Activated naive CD4-positive, alpha-beta T cell treated with anti-CD3 and anti-CD28 coated beads, Interleukin-2, amount 10 ng/mL, durations not matched to agents 7 days and 5 days (primary cell): ENCODE measurements around the gene EYA2.

Experiments
- CTCF ChIA-PET: fragments of 350-600 bp; sonication (Branson Sonifier 250); formaldehyde crosslinking; loops from one replicate; lab custom pipeline; 2021; ENCODE audit warnings: antibody characterized with exemption; lab: Charles Lee
- DNase-seq: peaks from one replicate; pipeline ENCODE4 v3.0.0-alpha.2; 2020
- H3K27ac Mint-ChIP-seq: one replicate; pipeline ENCODE4 v1.8.0; 2021; ENCODE audit warnings: mild to moderate bottlenecking, moderate library complexity, mixed read lengths
- H3K27me3 Mint-ChIP-seq: one replicate; pipeline ENCODE4 v1.8.0; 2021; ENCODE audit warnings: mild to moderate bottlenecking, mixed read lengths
- H3K36me3 Mint-ChIP-seq: one replicate; pipeline ENCODE4 v1.8.0; 2021; ENCODE audit warnings: mixed read lengths
- H3K4me1 Mint-ChIP-seq: one replicate; pipeline ENCODE4 v1.8.0; 2021; ENCODE audit warnings: mixed read lengths
- H3K4me3 Mint-ChIP-seq: one replicate; pipeline ENCODE4 v1.8.0; 2021; ENCODE audit warnings: mild to moderate bottlenecking, moderate library complexity, mixed read lengths
- H3K9me3 Mint-ChIP-seq: one replicate; pipeline ENCODE4 v1.8.0; 2021; ENCODE audit warnings: mixed read lengths

Gene EYA2

DNA sequence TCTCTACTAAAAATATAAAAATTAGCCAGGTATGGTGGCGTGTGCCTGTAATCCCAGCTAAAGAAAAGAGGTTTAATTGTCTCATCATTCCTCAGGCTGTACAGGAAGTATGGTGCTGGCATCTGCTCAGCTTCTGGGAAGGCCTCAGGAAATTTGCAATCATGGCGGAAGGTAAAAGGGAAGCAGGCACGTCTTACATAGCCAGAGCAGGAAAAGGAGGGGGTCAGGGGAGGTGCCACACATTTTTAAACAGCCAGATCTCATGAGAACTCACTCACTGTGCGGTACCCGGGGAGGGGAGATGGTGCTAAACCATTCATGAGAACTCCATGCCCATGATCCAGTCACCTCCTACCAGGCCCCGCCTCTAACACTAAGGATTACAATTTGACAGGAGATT, 191.7 kb downstream of the EYA2 start:
- no peak overlapping the region for H3K4me3 Mint-ChIP-seq
- DNase-seq: no peak
- CTCF ChIA-PET: no interaction called here
- no peak overlapping the region for H3K27ac Mint-ChIP-seq
- H3K4me1 Mint-ChIP-seq: no peaks in the 10 kb centered on the region
- H3K9me3 Mint-ChIP-seq: no peaks in the 10 kb centered on the region
- no peaks in the 10 kb centered on the region for H3K36me3 Mint-ChIP-seq
- H3K27me3 Mint-ChIP-seq: no peaks in the 10 kb centered on the region

DNA sequence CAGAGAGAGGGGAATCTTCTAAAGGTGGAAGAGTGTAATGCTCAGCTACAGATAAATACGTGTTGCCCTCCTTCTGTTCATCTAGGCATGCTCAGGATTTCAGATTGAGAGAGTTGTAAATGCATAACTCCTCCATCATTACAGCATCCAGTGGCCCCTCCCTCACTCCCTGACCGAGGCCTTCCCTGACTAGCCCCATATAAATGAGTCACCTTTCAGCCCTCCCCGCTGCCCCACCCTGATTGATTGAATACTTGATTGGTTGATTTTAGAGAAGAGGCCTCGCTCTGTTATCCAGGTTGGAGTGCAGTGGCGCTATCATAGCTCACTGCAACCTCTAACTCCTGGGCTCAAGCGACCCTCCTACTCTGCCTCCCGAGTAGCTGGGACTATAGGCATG, 193.7 kb downstream of the EYA2 start:
- no peaks in the 10 kb centered on the region for H3K36me3 Mint-ChIP-seq
- H3K9me3 Mint-ChIP-seq: no peaks in the 10 kb centered on the region
- peaks cover 4% of the 10 kb centered on the region for H3K27me3 Mint-ChIP-seq
- H3K4me1 Mint-ChIP-seq: no peaks in the 10 kb centered on the region
- DNase-seq: no peak
- no peak overlapping the region for H3K27ac Mint-ChIP-seq
- CTCF ChIA-PET: no interaction called here
- no peak overlapping the region for H3K4me3 Mint-ChIP-seq

DNA sequence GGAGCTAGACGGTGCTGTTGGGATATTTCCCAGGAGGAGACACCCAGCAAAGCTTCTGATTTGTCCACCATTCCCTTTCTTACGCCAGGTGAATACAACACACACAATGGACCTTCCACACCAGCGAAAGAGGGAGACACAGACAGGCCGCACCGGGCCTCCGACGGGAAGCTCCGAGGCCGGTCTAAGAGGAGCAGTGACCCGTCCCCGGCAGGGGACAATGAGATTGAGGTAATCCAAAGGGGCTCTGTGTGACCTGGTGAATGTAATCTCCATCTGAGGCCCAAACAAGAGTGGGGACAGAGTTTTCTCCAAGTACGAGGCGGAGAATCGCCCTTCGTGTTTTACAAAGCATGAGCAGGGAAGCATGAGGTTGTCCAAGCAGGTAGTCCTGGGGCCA, 194.5 kb downstream of the EYA2 start:
- peaks cover 7% of the 10 kb centered on the region for H3K27me3 Mint-ChIP-seq
- no peaks in the 10 kb centered on the region for H3K4me1 Mint-ChIP-seq
- CTCF ChIA-PET: no interaction called here
- H3K4me3 Mint-ChIP-seq: no peak overlapping the region
- no peaks in the 10 kb centered on the region for H3K9me3 Mint-ChIP-seq
- H3K27ac Mint-ChIP-seq: no peak overlapping the region
- no peaks in the 10 kb centered on the region for H3K36me3 Mint-ChIP-seq
- DNase-seq: no peak

DNA sequence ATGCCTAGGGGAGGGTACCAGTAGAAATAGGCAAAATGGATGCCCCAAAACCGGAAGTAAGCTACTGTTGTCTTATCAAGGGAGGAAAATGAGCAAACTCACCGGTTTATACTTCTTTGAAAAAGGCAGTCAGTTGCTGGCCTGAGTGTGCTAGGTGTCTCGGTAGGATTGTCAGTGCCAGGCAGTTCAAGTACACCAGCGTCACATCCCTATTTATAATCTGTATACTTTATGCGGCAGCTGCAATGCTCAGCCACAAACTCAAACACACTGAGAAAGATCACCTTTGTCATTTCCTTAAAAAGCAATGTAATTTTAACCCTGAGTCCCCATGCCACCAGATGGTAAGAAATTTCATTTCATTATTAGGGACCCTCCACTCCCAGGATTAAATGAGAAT, 196.2 kb downstream of the EYA2 start:
- CTCF ChIA-PET: no interaction called here
- Mint-ChIP-seq H3K4me1 (no peaks in the 10 kb centered on the region), H3K4me3 (no peak overlapping the region), H3K27ac (no peak overlapping the region), H3K27me3 (peaks cover 7% of the 10 kb centered on the region), H3K9me3 (peaks cover 2% of the 10 kb centered on the region), H3K36me3 (no peaks in the 10 kb centered on the region)
- DNase-seq: no peak

DNA sequence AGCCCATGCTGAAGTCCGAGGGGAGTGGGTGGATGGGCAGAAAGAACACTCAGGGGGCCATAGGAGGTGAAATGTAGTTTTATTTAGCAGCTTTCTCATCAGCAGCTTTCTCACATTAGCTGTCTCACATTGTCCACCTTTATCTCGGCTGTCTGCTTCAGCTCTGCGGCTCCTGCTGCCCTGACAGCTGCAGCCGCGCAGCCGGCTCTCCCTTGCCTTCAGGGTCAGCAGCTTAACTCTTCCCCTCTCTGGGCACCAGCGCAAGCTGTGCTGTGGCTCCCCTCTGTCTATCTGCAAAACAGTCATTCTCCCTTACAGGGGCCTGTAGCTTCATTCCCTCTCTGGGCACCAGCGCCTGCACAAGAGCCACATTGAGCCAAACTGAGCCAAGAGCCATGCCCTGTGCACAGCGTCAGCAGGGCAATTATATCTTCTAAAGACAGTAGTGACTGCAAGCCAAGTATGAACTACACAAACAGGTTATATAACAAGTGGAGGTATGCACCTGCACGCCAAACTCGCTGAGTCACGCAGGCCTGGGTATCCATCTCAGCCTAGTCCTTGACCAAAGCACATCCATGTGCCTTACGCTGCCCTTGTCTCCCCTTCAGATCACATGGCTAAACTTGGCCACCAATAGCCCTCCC, 198.8 kb downstream of the EYA2 start:
- CTCF ChIA-PET: no interaction called here
- Mint-ChIP-seq H3K9me3 (peaks cover 4% of the 10 kb centered on the region), H3K27ac (no peak overlapping the region), H3K36me3 (no peaks in the 10 kb centered on the region), H3K4me1 (no peaks in the 10 kb centered on the region), H3K27me3 (peaks cover 7% of the 10 kb centered on the region), H3K4me3 (no peak overlapping the region)
- no peak for DNase-seq

DNA sequence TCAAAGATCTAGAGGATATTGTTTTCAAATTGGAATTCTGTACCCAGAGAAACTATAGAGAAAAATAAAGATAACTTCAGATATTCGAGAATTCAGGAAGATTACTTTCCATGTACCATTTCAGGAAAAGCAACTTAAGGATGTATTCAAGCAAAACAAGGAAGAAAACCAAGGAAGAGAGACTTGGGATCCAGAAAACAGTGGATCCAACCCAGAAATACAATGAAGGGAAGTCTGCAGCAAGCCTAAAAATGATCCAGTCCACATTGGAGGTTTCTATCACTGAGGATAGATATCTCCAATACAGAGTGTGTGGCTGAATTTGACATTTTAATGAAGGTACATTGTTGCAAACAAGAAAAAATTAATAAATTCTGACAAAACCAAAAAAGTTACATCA, 201.0 kb downstream of the EYA2 start:
- Mint-ChIP-seq H3K4me3 (no peak overlapping the region), H3K36me3 (no peaks in the 10 kb centered on the region), H3K27ac (no peak overlapping the region), H3K9me3 (peaks cover 4% of the 10 kb centered on the region), H3K27me3 (peaks cover 7% of the 10 kb centered on the region), H3K4me1 (no peaks in the 10 kb centered on the region)
- CTCF ChIA-PET: no interaction called here
- no peak for DNase-seq

DNA sequence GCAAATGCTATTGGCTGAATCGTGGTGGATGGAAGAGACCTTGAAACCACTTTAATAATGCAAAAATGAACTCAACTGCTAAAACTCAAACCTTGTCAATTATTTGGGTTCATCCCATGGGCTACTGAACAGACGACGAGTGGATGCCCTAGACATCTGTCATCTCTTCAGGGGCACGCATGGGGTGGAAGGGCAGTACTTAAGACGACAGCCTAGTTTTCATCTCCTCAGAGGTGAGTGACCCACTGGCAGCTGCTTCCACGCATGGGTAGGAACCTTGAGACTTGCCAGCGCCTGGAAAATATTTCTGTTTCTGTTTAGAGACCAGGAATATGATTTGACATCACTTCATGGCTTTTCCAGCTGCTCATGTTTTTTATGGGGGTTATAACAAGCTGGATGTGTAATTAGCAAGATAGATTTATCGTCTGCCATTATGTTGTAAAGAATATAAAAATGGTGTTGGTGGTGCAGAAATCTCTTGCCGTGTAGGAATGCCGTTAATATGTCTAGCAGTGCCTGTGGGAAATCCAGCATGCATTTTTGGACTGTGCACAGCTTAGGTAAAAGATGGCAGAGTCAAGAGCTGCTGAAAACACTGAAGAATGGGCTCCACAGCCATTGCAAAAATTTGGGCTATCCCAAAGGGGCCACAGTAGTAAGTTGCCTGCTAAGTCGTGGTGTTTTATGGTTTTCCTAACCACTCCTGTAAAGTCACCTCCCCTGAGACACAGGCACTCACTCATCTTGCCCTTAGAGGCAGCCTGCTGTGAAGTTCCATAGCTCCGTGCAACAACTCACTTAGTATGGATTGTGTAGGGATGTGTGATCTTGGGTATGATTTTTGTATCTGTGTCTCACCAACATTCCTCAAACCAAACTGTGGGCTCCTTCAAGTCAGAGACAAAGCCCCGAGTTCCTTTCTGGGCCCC, 203.3 kb downstream of the EYA2 start:
- Mint-ChIP-seq H3K27ac (no peak overlapping the region), H3K4me1 (no peaks in the 10 kb centered on the region), H3K27me3 (peaks cover 7% of the 10 kb centered on the region), H3K36me3 (no peaks in the 10 kb centered on the region), H3K4me3 (no peak overlapping the region), H3K9me3 (peaks cover 6% of the 10 kb centered on the region)
- DNase-seq: no peak
- CTCF ChIA-PET: no interaction called here

DNA sequence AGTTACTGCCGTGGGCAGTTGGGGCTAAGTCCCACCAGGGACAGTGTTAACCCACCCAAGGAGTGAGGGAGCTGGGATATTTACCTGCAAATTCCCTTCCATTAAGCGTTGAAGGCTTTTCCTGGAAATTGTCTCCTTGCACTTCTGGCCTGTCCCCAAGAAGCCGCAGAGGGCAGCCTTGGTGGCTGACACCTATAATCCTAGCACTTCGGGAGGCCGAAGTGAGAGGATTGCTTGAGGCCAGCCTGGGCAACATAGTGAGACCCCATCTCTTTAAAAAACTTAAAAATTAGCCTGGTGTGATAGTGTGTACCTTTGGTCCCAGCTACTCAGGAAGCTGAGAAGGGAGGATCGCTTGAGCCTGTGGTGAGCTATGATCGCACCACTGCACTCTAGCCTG, 204.4 kb downstream of the EYA2 start:
- H3K4me3 Mint-ChIP-seq: no peak overlapping the region
- no peaks in the 10 kb centered on the region for H3K36me3 Mint-ChIP-seq
- no peaks in the 10 kb centered on the region for H3K27me3 Mint-ChIP-seq
- CTCF ChIA-PET: no interaction called here
- H3K27ac Mint-ChIP-seq: no peak overlapping the region
- H3K4me1 Mint-ChIP-seq: no peaks in the 10 kb centered on the region
- H3K9me3 Mint-ChIP-seq: peaks cover 15% of the 10 kb centered on the region
- DNase-seq: no peak

DNA sequence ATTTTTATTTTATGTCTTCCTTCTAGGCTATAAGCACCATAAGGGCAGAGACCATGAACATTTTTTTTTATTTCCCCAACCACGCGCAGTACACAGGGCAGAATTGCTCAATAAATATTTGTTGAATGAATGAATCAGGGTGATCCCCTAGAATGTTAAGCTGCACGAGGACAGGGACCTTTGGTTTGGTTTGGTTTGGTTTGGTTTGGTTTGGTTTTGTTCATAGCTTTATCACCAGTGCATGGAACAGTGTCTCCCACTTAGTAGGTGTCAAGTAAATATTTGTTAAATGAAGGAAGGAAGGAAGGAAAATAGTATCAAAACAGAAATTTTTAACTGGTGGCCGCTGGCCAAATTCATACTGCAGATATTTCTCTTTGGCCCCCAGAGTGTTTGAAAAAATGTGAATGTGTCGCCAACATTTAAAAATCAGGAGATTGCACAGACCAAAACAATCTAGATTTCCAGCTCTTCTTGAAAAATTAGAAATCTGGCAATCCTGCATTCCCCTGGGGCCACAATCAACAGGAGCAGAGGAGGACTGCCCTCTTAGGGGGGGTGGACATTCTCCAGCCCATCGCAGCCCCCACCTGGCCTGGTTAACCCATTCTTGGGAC, 205.3 kb downstream of the EYA2 start:
- H3K36me3 Mint-ChIP-seq: no peaks in the 10 kb centered on the region
- H3K4me1 Mint-ChIP-seq: no peaks in the 10 kb centered on the region
- CTCF ChIA-PET: no interaction called here
- peaks cover 17% of the 10 kb centered on the region for H3K9me3 Mint-ChIP-seq
- no peak for DNase-seq
- no peak overlapping the region for H3K27ac Mint-ChIP-seq
- H3K4me3 Mint-ChIP-seq: no peak overlapping the region
- no peaks in the 10 kb centered on the region for H3K27me3 Mint-ChIP-seq

DNA sequence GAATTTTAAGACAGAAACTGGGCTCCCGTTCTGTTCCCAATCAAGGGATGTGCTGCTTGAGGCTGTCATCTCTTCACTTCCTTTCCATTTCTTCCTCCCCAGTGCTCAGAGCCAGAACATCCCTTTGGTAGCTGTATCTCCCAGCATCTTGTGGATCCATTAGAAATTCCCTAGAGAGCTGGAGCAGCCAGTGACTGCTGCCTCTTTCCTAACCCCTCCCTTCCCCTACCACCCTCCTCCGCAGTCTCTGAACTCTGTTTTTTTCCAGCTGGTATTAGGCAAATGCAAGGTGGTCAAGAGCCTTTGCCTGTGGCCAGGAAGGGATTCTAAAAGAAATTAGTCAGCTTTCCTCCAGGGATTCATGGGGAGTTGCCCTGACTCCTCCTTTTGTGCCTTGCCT, 208.0 kb downstream of the EYA2 start:
- CTCF ChIA-PET: no interaction called here
- no peak overlapping the region for H3K4me3 Mint-ChIP-seq
- DNase-seq: no peak

DNA sequence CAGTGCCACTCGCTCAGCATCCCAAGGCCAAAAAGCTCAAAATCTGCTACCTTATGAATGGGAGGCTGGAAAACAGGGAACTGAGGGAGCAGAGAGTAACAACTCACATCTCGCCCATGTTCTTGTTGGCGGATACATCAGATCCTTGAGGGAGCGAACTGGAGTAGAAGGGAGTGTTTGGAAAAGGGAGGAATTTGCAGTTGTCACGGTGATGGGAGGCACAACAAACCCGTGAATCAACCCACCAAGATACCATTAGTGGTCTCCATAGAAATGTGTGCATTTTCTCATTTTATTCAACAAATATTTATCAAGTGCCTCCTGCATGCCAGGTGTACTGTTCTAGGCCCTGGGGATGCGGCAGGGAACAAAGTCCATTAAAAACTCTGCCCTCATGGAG, 212.1 kb downstream of the EYA2 start:
- Mint-ChIP-seq H3K4me1 (no peaks in the 10 kb centered on the region), H3K9me3 (peaks cover 20% of the 10 kb centered on the region), H3K27me3 (peaks cover 15% of the 10 kb centered on the region), H3K36me3 (no peaks in the 10 kb centered on the region), H3K4me3 (no peak overlapping the region), H3K27ac (no peak overlapping the region)
- no peak for DNase-seq
- CTCF ChIA-PET: no interaction called here

More for the DNA sequence above, 208.0 kb downstream of the EYA2 start:
- Mint-ChIP-seq H3K27ac (no peak overlapping the region), H3K36me3 (no peaks in the 10 kb centered on the region), H3K9me3 (peaks cover 15% of the 10 kb centered on the region), H3K27me3 (peaks cover 8% of the 10 kb centered on the region), H3K4me1 (no peaks in the 10 kb centered on the region)

DNA sequence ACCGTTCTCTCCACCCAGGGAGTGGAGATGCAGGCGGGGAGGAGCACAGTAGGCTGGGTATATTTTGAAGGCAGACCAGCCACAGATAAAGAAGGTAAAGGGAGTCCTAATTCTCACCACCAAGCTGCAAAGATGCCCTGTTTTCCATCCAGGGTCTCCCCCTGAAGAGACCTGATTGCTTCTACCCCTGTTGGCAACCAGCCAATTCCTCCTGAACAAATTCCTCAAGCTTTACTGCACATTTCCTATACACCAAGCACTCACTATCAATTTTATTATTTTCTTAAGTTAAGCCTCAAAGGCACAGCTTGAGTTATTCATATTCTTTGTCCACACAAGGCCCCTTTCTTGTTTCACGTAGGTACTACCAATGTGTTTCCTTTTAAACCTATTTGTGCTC, 214.4 kb downstream of the EYA2 start:
- Mint-ChIP-seq H3K9me3 (peaks cover 11% of the 10 kb centered on the region), H3K4me1 (no peaks in the 10 kb centered on the region), H3K27me3 (peaks cover 15% of the 10 kb centered on the region), H3K36me3 (no peaks in the 10 kb centered on the region), H3K4me3 (no peak overlapping the region), H3K27ac (no peak overlapping the region)
- DNase-seq: no peak
- CTCF ChIA-PET: no interaction called here

DNA sequence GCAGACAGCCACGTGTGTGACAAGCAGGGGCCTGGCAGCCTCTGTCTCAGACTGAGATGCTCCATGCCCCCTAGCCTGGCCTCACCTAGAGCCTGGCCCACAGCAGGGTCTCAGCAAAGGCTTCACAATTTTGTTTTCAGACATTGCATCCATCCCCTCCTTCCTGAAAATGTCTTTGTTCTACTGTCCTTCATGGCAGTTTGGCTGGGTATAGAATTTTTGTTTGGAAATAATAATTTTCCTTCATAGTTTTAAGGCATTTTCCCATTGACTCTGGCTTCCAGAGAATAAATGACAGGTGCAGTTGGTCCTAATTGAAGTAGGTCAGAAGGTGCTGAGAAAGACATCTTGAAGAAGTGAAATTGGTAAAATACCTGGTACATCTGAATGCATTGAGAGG, 216.2 kb downstream of the EYA2 start:
- CTCF ChIA-PET: interaction anchor here (1.5 kb wide), 1 partner anchor 360 kb away, joined by 3 read pairs; no protein-coding TSS in a partner anchor
- Mint-ChIP-seq H3K27me3 (peaks cover 15% of the 10 kb centered on the region), H3K4me1 (no peaks in the 10 kb centered on the region), H3K4me3 (no peak overlapping the region), H3K27ac (no peak overlapping the region), H3K9me3 (peaks cover 8% of the 10 kb centered on the region), H3K36me3 (no peaks in the 10 kb centered on the region)
- DNase-seq: no peak

DNA sequence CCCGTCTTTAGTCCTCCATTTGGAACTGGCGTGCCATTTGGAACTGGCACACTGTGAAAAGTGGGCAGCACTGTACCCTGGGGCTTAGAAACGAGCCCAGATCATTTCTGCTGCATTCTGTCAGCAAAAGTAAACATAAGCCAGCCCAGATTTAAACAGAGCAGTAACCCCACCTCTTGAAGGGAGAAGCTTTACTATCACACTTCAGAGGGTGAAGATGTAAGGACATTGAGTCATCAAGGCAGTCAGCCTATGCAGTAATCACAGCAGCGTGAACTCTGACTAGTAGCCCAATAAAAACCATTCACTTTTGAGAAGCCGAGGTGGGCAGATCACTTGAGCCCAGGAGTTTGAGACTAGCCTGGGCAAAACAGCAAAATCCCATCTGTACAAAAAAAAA, 216.9 kb downstream of the EYA2 start:
- H3K4me3 Mint-ChIP-seq: no peak overlapping the region

More for the DNA sequence above, 216.9 kb downstream of the EYA2 start:
- Mint-ChIP-seq H3K27me3 (peaks cover 13% of the 10 kb centered on the region), H3K27ac (no peak overlapping the region), H3K9me3 (peaks cover 8% of the 10 kb centered on the region), H3K36me3 (no peaks in the 10 kb centered on the region), H3K4me1 (no peaks in the 10 kb centered on the region)
- no peak for DNase-seq
- CTCF ChIA-PET: no interaction called here
